Pancreas (tissue), 10 donors: ENCODE data around the gene TMEM272. TPM values are rescaled to one million over a fixed set of nuclear protein-coding genes. Genes with fewer than 3 reads are reported as not detected.

Experiments
- ATAC-seq, 4 donors: fragments of 200-7000 bp; cut with Tn5 transposase; one replicate each; pipeline versions ENCODE4 v1.8.0 to v1.9.1; 2020; ENCODE audit warnings: mild to moderate bottlenecking in 4 of 4, moderate library complexity in 4 of 4
- DNase-seq, 6 donors: peaks; one replicate each; pipeline ENCODE4 v3.0.0-alpha.2; 2020
- FAIRE-seq: peaks from 2 replicates; lab custom pipeline; 2012; peaks lifted over from hg19 to GRCh38; lab: Jason Lieb, UNC
- H3K27ac ChIP-seq, 4 donors: fragments of 200-600 bp; sonication (generic); 1 replicate in 3 of 4; 2 replicates in 1 of 4; pipeline versions ENCODE4 v1.5.0 to v1.8.0; 2020
- H3K27me3 ChIP-seq, 4 donors: fragments of 200-600 bp; one replicate each; pipeline ENCODE4 v1.8.0; 2021
- H3K36me3 ChIP-seq, 3 donors: fragments of 200-600 bp; sonication (generic) in 1 of 3; one replicate each; pipeline versions ENCODE4 v1.5.0 to v1.8.0; 2020 to 2021
- H3K4me1 ChIP-seq, 3 donors: fragments of 200-600 bp; one replicate each; pipeline ENCODE4 v1.8.0; 2021
- H3K4me3 ChIP-seq, 4 donors: fragments of 200-600 bp; sonication (generic) in 2 of 4; one replicate each; pipeline versions ENCODE4 v1.5.0 to v1.8.0; 2020 to 2021
- H3K9me3 ChIP-seq, 4 donors: fragments of 200-600 bp; one replicate each; pipeline ENCODE4 v1.8.0; 2021
- CTCF ChIP-seq, 4 donors: fragments of 200-600 bp; sonication (generic) in 3 of 4; IDR thresholded peaks; one replicate each; pipeline versions ENCODE4 v1.5.0 to v1.8.0; 2021; ENCODE audit warnings: antibody characterized with exemption in 4 of 4
- whole genome bisulfite sequencing, 2 donors: extraction: QIAGEN DNeasy Blood & Tissue Kit; methylation state at CpG; one replicate each; pipeline ENCODE4 v1.1.7; 2013; 5-methylcytosine and 5-hydroxymethylcytosine counted together
- intact Hi-C, 3 donors: fragments of 100-400 bp; cut with DNase I; formaldehyde crosslinking; loops; one replicate each; pipeline versions ENCODE4 v1.11.1 to v1.14.2; 2022
- polyA plus RNA-seq, 2 donors: library from polyadenylated mRNA; stranded (reverse); fragments of 200-250 nt; gene quantifications; one replicate each; pipeline ENCODE4 v1.2.3, GENCODE V29; 2013
- total RNA-seq, 6 donors: library from RNA; stranded (reverse); fragmentation: NEBNext Ultra II Directional in 4 of 6; extraction: Animal tissue kit (Norgen Biotek cat#: 25700) in 4 of 6; gene quantifications; one replicate each; pipeline versions ENCODE4 v1.2.1 to v1.2.4, GENCODE V29; 2021 to 2023
- donor health status: healthy with polysubstance abuse.
- donor health status: DM: no; HTN: no; CAD: no; lungs with moderate emphysema.
- donor health status: DM: no; HTN: no; CAD: no.
- donor health status: control.
- donor health status: control.
- donor health status: Bipolar disorder and iron deficiency.
- donor health status: DM: yes; HTN: yes; CAD: no.
- donor health status: DM: no; HTN: no; CAD: no.
- donor health status: DM: no; HTN: no; CAD: no.
- donor health status: DM: yes; HTN: yes; CAD: no.

TMEM272 gene
- total and polyA plus RNA-seq, 8 donors: 0.04 to 0.16 (median 0.09) TPM; not detected in 3

DNA sequence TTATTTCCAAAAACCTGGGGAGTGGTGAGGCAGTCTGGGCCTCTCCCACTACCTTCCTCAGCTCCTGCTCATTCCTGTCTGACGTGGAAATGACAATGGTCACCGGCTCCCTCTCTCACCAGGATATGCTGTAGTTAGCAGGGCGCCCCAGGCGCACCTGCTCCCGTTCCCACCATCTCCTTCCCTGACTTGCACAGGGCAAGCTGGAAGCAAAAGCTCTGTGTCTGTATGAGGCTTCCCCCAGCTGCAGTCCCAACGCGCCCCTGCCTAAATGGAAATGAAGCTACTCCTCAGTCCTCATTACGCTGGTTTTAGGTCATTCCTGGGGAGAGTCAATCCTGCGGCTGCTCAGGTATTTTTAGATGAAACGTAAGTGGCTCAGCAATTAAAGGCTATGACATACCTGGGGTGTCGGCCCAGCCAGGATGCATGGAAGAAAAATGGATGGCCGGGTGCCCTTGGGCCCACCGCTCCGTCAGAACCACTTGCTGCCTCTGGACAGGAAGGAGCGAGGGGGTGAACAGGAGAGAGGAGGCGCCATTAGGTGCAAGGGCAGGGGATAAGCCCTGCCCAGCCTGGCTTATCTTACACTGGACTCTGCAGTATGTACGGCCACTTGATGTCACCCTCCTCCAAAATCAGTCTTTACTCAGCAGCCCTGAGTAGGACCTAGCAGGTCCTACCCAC lies 73.4 kb downstream of the TMEM272 start:
- Histone ChIP-seq H3K4me1 (peaks cover 33 to 38% (median 37%) of the 10 kb centered on the region in 3 donors), H3K9me3 (no peaks in the 10 kb centered on the region), H3K27ac (peak overlapping the region; percentile 84 to 93 (median 90)), H3K4me3 (peak overlapping the region in 1 of 4 donors; percentile 25), H3K36me3 (peaks cover 0 to 6% (median 0%) of the 10 kb centered on the region in 3 donors), H3K27me3 (no peaks in the 10 kb centered on the region)
- 38 to 42% methylated on average over 17 of the region's 17 CpGs for WGBS, 2 donors
- no peak for TF ChIP-seq CTCF (IDR thresholded peaks at IDR 0.05)
- intact Hi-C loops: no loop called here
- peak; percentile 70 to 77 (median 74) for ATAC-seq
- DNase-seq: peak; percentile 79 to 94 (median 92)
- no peak for FAIRE-seq

DNA sequence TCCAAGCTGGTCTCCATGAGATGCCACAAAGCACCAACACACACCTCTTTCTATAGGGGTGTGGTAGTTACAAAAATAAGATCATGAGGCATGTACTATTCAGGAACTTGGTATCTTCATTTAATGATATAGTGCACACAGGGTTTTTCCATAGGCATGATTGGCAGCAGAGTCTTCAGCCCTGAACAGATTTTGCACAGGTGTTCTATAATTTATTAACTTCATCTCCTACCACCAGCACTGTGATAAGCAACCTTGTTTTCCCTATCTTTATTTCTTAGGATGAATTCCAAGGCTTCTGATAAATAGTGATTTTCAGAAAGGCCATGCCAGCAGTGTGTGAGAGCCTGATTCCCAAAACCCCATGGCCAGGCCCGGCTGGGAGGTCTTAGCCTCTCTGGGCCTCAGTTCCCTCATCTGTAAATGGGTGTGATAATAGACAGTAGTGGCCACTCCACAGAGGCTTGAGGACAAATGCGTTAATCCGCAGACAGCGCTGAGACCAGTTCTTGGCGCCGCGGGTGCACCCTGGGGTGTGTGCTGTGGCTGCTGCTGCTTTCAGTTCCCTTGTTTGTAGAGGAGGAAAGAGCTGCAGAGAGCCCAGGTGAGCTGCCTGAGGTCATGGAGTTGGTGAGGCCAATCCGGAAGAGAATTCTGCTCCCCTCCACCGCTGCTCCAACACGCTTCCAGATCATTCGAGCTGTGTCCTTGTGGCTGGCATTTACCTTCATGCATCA lies 74.1 kb downstream of the TMEM272 start:
- intact Hi-C loops: no loop called here
- Histone ChIP-seq H3K9me3 (no peaks in the 10 kb centered on the region), H3K4me3 (peak overlapping the region in 1 of 4 donors; percentile 25), H3K4me1 (peaks cover 31 to 38% (median 35%) of the 10 kb centered on the region in 3 donors), H3K27ac (peak overlapping the region; percentile 84 to 93 (median 90)), H3K27me3 (no peaks in the 10 kb centered on the region), H3K36me3 (peaks cover 0 to 8% (median 0%) of the 10 kb centered on the region in 3 donors)
- ATAC-seq (peak; percentile 66 to 80 (median 68)), DNase-seq (peak in 4 of 6 donors; percentile 47 to 74 (median 70)), FAIRE-seq (no peak)
- no peak for TF ChIP-seq CTCF (IDR thresholded peaks at IDR 0.05)
- 24 to 25% methylated on average over 11 of the region's 11 CpGs for WGBS, 2 donors

GRCh38 chr13:51770160-51770559 lies 74.8 kb downstream of the TMEM272 start:
- FAIRE-seq: no peak
- DNase-seq: peak in 3 of 6 donors; percentile 59 to 70 (median 65)
- intact Hi-C loops: no loop called here
- Histone ChIP-seq H3K27me3 (no peaks in the 10 kb centered on the region), H3K9me3 (no peaks in the 10 kb centered on the region), H3K36me3 (peaks cover 0 to 8% (median 0%) of the 10 kb centered on the region in 3 donors), H3K4me3 (no peak overlapping the region), H3K27ac (peak overlapping the region; percentile 84 to 93 (median 90)), H3K4me1 (peaks cover 35 to 45% (median 36%) of the 10 kb centered on the region in 3 donors)
- ATAC-seq: peak; percentile 33 to 43 (median 42)
- WGBS, 2 donors: 47 to 50% methylated on average over 6 of the region's 6 CpGs
- TF ChIP-seq CTCF (IDR thresholded peaks at IDR 0.05): no peak

DNA sequence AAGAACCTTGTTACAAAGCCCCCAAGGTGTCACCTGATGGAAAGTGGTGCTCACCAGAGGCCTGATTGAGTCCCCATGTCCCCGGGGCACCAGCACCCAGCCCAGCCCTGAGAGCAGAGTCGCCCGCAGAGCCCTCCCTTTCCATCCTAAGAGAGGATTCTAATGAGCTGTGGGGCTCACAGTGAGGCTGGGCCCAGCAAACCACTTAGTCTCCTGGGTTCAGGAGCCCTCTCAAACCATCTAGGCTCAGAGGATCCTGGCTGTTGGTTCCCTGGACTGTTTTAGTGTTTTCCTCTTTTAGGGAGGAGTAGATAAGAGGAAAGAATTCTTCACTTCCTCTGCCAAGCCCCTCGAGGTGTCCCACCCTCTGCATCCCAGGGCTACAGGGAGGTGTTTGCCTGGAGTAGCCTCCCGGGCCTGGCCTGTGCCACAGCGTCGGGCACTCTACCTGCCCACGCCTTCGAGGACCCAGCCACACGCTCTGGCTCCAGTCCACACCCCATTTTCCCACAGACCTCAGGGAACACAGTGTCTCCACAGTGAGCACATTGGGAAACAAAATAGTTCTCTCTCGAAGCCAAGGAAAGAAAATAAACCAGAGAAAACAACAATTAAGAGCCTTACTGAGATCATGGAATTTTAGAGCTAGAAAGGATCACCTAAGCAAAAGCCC lies 75.4 kb downstream of the TMEM272 start:
- WGBS, 2 donors: 34% methylated on average over 11 of the region's 11 CpGs
- Histone ChIP-seq H3K27ac (peak overlapping the region; percentile 84 to 93 (median 90)), H3K9me3 (no peaks in the 10 kb centered on the region), H3K4me1 (peaks cover 40 to 48% (median 42%) of the 10 kb centered on the region in 3 donors), H3K36me3 (peaks cover 0 to 8% (median 0%) of the 10 kb centered on the region in 3 donors), H3K27me3 (no peaks in the 10 kb centered on the region), H3K4me3 (no peak overlapping the region)
- no peak for TF ChIP-seq CTCF (IDR thresholded peaks at IDR 0.05)
- intact Hi-C loops: no loop called here
- FAIRE-seq: no peak
- DNase-seq: peak in 4 of 6 donors; percentile 69 to 87 (median 80)
- ATAC-seq: peak; percentile 8 to 60 (median 38)
